Endodermal cell (in vitro differentiated cells): ENCODE results near the gene ASCC3. TPM values are rescaled to one million over a fixed set of nuclear protein-coding genes. Genes with fewer than 3 reads are reported as not detected.

ENCODE experiments used
- DNase-seq: peaks from one replicate; pipeline ENCODE4 v3.0.0-alpha.2; 2017
- H3K27ac ChIP-seq: 2 replicates; pipeline ENCODE4 v1.5.1; 2013; ENCODE audit warnings: mild to moderate bottlenecking, low read depth, low read length, moderate library complexity
- H3K27me3 ChIP-seq: 2 replicates; pipeline ENCODE4 v1.6.1; 2013; ENCODE audit warnings: mild to moderate bottlenecking, low read length, moderate library complexity; ENCODE audit not compliant: insufficient read depth, control insufficient read depth, poor library complexity, severe bottlenecking
- H3K36me3 ChIP-seq: 2 replicates; pipeline ENCODE4 v1.7.0; 2013; ENCODE audit warnings: mild to moderate bottlenecking, low read length, moderate library complexity; ENCODE audit not compliant: control insufficient read depth, insufficient read depth
- H3K4me1 ChIP-seq: one replicate; pipeline ENCODE4 v1.7.0; 2013; ENCODE audit warnings: low read length; ENCODE audit not compliant: control insufficient read depth, insufficient read depth
- H3K4me3 ChIP-seq: 2 replicates; pipeline ENCODE4 v1.5.1; 2013; ENCODE audit warnings: mild to moderate bottlenecking, low read length, moderate library complexity
- H3K9ac ChIP-seq: 2 replicates; pipeline ENCODE4 v1.6.1; 2013; ENCODE audit warnings: mild to moderate bottlenecking, low read length, moderate library complexity; ENCODE audit not compliant: poor library complexity, severe bottlenecking; ENCODE audit errors: extremely low read depth
- H3K9me3 ChIP-seq: 2 replicates; pipeline ENCODE4 v1.6.1; 2013; ENCODE audit warnings: mild to moderate bottlenecking, low read length, moderate library complexity; ENCODE audit not compliant: control insufficient read depth
- H3K27ac Mint-ChIP-seq: 2 replicates; pipeline ENCODE4 v1.8.0; 2020; ENCODE audit warnings: mixed read lengths
- H3K27me3 Mint-ChIP-seq: 2 replicates; pipeline ENCODE4 v1.8.0; 2021; ENCODE audit warnings: mild to moderate bottlenecking, mixed read lengths; ENCODE audit not compliant: insufficient read depth
- H3K36me3 Mint-ChIP-seq: 2 replicates; pipeline ENCODE4 v1.8.0; 2020; ENCODE audit warnings: low read depth, mixed read lengths
- H3K4me1 Mint-ChIP-seq: 2 replicates; pipeline ENCODE4 v1.8.0; 2020; ENCODE audit warnings: mixed read lengths
- H3K4me3 Mint-ChIP-seq: 2 replicates; pipeline ENCODE4 v1.8.0; 2020; ENCODE audit warnings: mild to moderate bottlenecking, moderate library complexity, mixed read lengths
- H3K9me3 Mint-ChIP-seq: 2 replicates; pipeline ENCODE4 v1.8.0; 2020; ENCODE audit warnings: mild to moderate bottlenecking, mixed read lengths
- WGBS, 2 experiments: methylation state at CpG; one replicate each; pipeline versions ENCODE4 v1.1.5 to v1.1.7; 2013; ENCODE audit warnings: missing lambda C conversion rate in 2 of 2, mixed read lengths in 1 of 2; ENCODE audit not compliant: insufficient coverage in 1 of 2, insufficient read length in 1 of 2; 5-methylcytosine and 5-hydroxymethylcytosine counted together
- total RNA-seq, 2 donors: library from RNA; stranded (reverse); fragmentation: NEBNext Ultra II Directional in 1 of 2; extraction: Animal tissue kit (Norgen Biotek cat#: 25700) in 1 of 2; gene quantifications; 2 replicates in 1 of 2; 3 replicates in 1 of 2; pipeline ENCODE4 v1.2.1, GENCODE V29; 2021
- TF ChIP-seq, protein P1 (sequence below): fragments of 200-600 bp; sonication (generic); conservative IDR thresholded peaks from 2 replicates; pipeline ENCODE4 v1.5.0; 2021; ENCODE audit warnings: antibody characterized with exemption, mild to moderate bottlenecking

Gene ASCC3
- total RNA-seq, 2 donors from 2014 or later = 40.0 to 41.1 TPM

DNA sequence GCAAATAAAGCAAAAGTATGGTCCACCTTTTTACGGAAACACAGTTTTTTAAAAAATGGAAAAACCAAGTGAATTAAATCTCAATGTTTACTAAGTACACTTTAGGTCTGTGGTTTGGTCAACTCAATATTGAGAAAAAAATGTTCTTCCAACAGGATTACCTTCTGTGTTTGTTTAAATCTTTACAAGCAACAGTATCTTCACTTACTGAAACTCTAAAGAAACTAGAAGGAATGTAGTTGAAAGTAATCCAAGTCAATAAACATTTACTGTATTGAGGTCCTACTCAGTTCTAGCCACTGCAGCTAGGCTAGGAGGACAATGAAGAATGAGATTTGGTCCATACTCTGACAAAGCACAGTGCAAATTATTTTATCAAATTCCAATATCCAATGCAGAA is 80.1 kb downstream of the ASCC3 start:
- Histone ChIP-seq H3K36me3 (peaks cover 40% of the 10 kb centered on the region), H3K4me3 (no peak overlapping the region), H3K4me1 (no peaks in the 10 kb centered on the region), H3K27me3 (no peaks in the 10 kb centered on the region), H3K9me3 (no peaks in the 10 kb centered on the region), H3K9ac (no peak overlapping the region), H3K27ac (no peak overlapping the region)
- WGBS, 2 experiments = 93 to 100% methylated on average over 1 of the region's 1 CpG
- H3K36me3 Mint-ChIP-seq = peaks cover 3% of the 10 kb centered on the region
- TF ChIP-seq, protein P1, sequence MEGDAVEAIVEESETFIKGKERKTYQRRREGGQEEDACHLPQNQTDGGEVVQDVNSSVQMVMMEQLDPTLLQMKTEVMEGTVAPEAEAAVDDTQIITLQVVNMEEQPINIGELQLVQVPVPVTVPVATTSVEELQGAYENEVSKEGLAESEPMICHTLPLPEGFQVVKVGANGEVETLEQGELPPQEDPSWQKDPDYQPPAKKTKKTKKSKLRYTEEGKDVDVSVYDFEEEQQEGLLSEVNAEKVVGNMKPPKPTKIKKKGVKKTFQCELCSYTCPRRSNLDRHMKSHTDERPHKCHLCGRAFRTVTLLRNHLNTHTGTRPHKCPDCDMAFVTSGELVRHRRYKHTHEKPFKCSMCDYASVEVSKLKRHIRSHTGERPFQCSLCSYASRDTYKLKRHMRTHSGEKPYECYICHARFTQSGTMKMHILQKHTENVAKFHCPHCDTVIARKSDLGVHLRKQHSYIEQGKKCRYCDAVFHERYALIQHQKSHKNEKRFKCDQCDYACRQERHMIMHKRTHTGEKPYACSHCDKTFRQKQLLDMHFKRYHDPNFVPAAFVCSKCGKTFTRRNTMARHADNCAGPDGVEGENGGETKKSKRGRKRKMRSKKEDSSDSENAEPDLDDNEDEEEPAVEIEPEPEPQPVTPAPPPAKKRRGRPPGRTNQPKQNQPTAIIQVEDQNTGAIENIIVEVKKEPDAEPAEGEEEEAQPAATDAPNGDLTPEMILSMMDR = no peak
- H3K27me3 Mint-ChIP-seq = no peaks in the 10 kb centered on the region
- H3K27ac Mint-ChIP-seq = no peak overlapping the region
- DNase-seq = no peak
- H3K9me3 Mint-ChIP-seq = no peaks in the 10 kb centered on the region
- no peak overlapping the region for H3K4me3 Mint-ChIP-seq
- H3K4me1 Mint-ChIP-seq = peaks cover 12% of the 10 kb centered on the region

DNA sequence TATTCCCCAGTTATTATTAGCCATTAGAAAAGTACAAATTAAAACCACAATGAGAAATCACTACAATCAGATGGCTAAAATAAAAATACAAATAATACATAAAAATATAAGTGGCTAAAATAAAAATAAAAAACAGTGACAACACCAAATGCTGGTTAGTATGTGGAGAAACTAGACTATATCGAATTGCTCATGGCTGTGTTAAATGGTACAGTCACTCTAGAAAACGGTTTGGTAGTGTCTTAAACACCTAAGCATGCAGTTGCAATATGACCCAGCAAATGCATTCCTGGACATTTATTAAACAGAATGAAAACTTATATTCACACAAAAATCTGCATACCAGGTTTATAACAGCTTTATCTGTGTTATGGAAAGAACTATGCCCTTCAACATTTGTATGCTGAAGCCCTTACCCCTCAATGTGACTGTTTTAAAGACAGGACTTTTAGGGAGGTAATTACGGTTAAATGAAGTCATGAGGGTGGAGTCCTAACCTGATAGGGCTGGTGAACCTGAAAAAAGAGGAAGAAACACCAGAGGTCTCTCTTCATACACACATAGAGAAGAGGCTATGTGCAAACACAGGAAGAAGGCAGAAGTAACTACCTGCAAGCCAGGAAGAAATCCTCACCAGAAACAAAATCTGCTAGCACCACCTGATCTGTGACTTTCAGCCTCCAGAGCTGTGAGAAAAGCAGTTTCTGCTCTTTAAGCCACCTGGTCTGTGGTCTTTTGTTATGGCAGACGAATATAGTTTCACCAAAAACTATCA is 84.9 kb downstream of the ASCC3 start:
- H3K4me3 Mint-ChIP-seq = no peak overlapping the region

DNA sequence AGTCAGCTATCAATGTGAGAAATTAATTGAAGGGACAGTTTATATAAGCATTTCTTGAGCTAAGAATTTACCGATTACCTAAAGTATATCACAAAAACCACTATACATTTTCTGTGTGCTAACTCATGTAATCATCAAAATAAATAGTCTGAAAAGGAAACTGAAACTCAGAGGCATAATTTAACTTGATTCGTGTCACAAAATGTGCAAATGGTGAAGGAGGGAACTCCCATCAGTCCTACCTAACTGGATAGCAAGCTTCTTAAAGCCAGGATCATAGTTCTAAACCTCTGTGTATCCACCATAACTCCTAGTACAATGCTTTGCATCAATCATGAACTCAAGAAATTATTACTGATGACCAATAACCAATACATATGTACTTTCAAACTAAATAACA is 91.0 kb downstream of the ASCC3 start:
- no peak overlapping the region for H3K4me3 ChIP-seq

More for the DNA sequence above, 84.9 kb downstream of the ASCC3 start:
- no peaks in the 10 kb centered on the region for H3K4me1 ChIP-seq
- H3K36me3 ChIP-seq = peaks cover 28% of the 10 kb centered on the region
- H3K4me1 Mint-ChIP-seq = peaks cover 8% of the 10 kb centered on the region
- 88 to 93% methylated on average over 2 to 4 of the region's 4 CpGs for WGBS, 2 experiments
- TF ChIP-seq, protein P1 = peak; percentile 35
- H3K27ac Mint-ChIP-seq = no peak overlapping the region
- H3K9me3 Mint-ChIP-seq = no peaks in the 10 kb centered on the region
- no peak overlapping the region for H3K4me3 ChIP-seq
- H3K36me3 Mint-ChIP-seq = no peaks in the 10 kb centered on the region
- no peak overlapping the region for H3K9ac ChIP-seq
- H3K9me3 ChIP-seq = no peaks in the 10 kb centered on the region
- no peaks in the 10 kb centered on the region for H3K27me3 ChIP-seq
- no peaks in the 10 kb centered on the region for H3K27me3 Mint-ChIP-seq
- H3K27ac ChIP-seq = no peak overlapping the region
- DNase-seq = no peak

More for the DNA sequence above, 91.0 kb downstream of the ASCC3 start:
- no peaks in the 10 kb centered on the region for H3K9me3 Mint-ChIP-seq
- H3K4me1 ChIP-seq = no peaks in the 10 kb centered on the region
- no peak overlapping the region for H3K9ac ChIP-seq
- H3K27ac Mint-ChIP-seq = no peak overlapping the region
- no peaks in the 10 kb centered on the region for H3K27me3 Mint-ChIP-seq
- H3K9me3 ChIP-seq = no peaks in the 10 kb centered on the region
- no peak overlapping the region for H3K27ac ChIP-seq
- WGBS, 2 experiments = 84% methylated on average over 2 of the region's 2 CpGs; no CpG with 5 or more reads in 1 of the 2 experiments
- no peak for DNase-seq
- TF ChIP-seq, protein P1 = no peak
- H3K36me3 ChIP-seq = peaks cover 3% of the 10 kb centered on the region
- no peaks in the 10 kb centered on the region for H3K36me3 Mint-ChIP-seq
- no peaks in the 10 kb centered on the region for H3K4me1 Mint-ChIP-seq
- no peak overlapping the region for H3K4me3 Mint-ChIP-seq
- no peaks in the 10 kb centered on the region for H3K27me3 ChIP-seq
